ENCODE results near the gene FAM240B. TPM values are rescaled to one million over a fixed set of nuclear protein-coding genes. Genes with fewer than 3 reads are reported as not detected.

The FAM240B gene
- total and polyA plus RNA-seq, 10 donors: not detected

GRCh38 chr9:38685535-38685934 lies 34.4 kb downstream of the FAM240B start:
- H3K27me3 ChIP-seq (replicated peaks in 1 of 7): peaks cover 0 to 23% (median 0%) of the 10 kb centered on the region in 7 donors

GRCh38 chr9:38683336-38683735 lies 36.6 kb downstream of the FAM240B start:
- H3K4me3 ChIP-seq: no peak overlapping the region
- no peak for TF ChIP-seq POLR2A (IDR thresholded peaks at IDR 0.05)
- TF ChIP-seq POLR2AphosphoS5 (IDR thresholded peaks at IDR 0.05): no peak
- 78 to 88% (median 83%) methylated on average over 8 of the region's 8 CpGs for WGBS, 5 donors
- H3K27ac ChIP-seq: no peak overlapping the region
- H3K36me3 ChIP-seq: no peaks in the 10 kb centered on the region
- no peak for DNase-seq
- intact Hi-C loops (cut with DNase I; ENCODE audit: low total_unique reads): no loop called here
- H3K27me3 ChIP-seq (replicated peaks in 1 of 7): peaks cover 0 to 23% (median 0%) of the 10 kb centered on the region in 7 donors
- H3K9me3 ChIP-seq: no peaks in the 10 kb centered on the region
- H3K4me1 ChIP-seq: peaks cover 0 to 10% (median 2%) of the 10 kb centered on the region in 6 donors

More at GRCh38 chr9:38685535-38685934, 34.4 kb downstream of the FAM240B start:
- H3K36me3 ChIP-seq: no peaks in the 10 kb centered on the region
- H3K9me3 ChIP-seq: no peaks in the 10 kb centered on the region
- TF ChIP-seq POLR2A (IDR thresholded peaks at IDR 0.05): no peak
- no peak for TF ChIP-seq POLR2AphosphoS5 (IDR thresholded peaks at IDR 0.05)
- TF ChIP-seq CTCF (IDR thresholded peaks at IDR 0.05 in 8 of 11, conservative IDR thresholded peaks at IDR 0.05 in 3 of 11): no peak
- H3K27ac ChIP-seq: no peak overlapping the region
- no peak for DNase-seq
- WGBS, 5 donors: 79 to 89% (median 82%) methylated on average over 2 of the region's 2 CpGs
- intact Hi-C loops (cut with DNase I; ENCODE audit: low total_unique reads): no loop called here
- no peak overlapping the region for H3K4me3 ChIP-seq
- H3K4me1 ChIP-seq: peaks cover 0 to 10% (median 2%) of the 10 kb centered on the region in 6 donors

GRCh38 chr9:38682713-38683112 lies 37.2 kb downstream of the FAM240B start:
- Histone ChIP-seq H3K27ac (no peak overlapping the region), H3K36me3 (no peaks in the 10 kb centered on the region), H3K4me3 (no peak overlapping the region), H3K4me1 (peaks cover 0 to 10% (median 2%) of the 10 kb centered on the region in 6 donors), H3K27me3 (replicated peaks in 1 of 7) (peaks cover 0 to 23% (median 0%) of the 10 kb centered on the region in 7 donors), H3K9me3 (no peaks in the 10 kb centered on the region)
- DNase-seq: no peak
- WGBS, 5 donors: 54 to 82% (median 65%) methylated on average over 3 of the region's 3 CpGs
- intact Hi-C loops (cut with DNase I; ENCODE audit: low total_unique reads): no loop called here
- TF ChIP-seq CTCF (IDR thresholded peaks at IDR 0.05 in 8 of 11, conservative IDR thresholded peaks at IDR 0.05 in 3 of 11) (no peak), POLR2A (IDR thresholded peaks at IDR 0.05) (no peak), POLR2AphosphoS5 (IDR thresholded peaks at IDR 0.05) (no peak)

GRCh38 chr9:38681747-38682227 lies 38.1 kb downstream of the FAM240B start:
- WGBS, 5 donors: 65 to 84% (median 74%) methylated on average over 4 of the region's 4 CpGs
- Histone ChIP-seq H3K9me3 (no peaks in the 10 kb centered on the region), H3K36me3 (no peaks in the 10 kb centered on the region), H3K4me1 (peaks cover 0 to under 1% (median 0%) of the 10 kb centered on the region in 6 donors), H3K27me3 (replicated peaks in 1 of 7) (peaks cover 0 to 18% (median 0%) of the 10 kb centered on the region in 7 donors), H3K27ac (no peak overlapping the region), H3K4me3 (no peak overlapping the region)
- intact Hi-C loops (cut with DNase I; ENCODE audit: low total_unique reads): no loop called here
- no peak for DNase-seq
- TF ChIP-seq POLR2A (IDR thresholded peaks at IDR 0.05) (no peak), CTCF (IDR thresholded peaks at IDR 0.05 in 8 of 11, conservative IDR thresholded peaks at IDR 0.05 in 3 of 11) (no peak), POLR2AphosphoS5 (IDR thresholded peaks at IDR 0.05) (no peak)

All from spleen (tissue), 11 donors.